ENCODE results near the gene YTHDF1. TPM values are rescaled to one million over a fixed set of nuclear protein-coding genes. Genes with fewer than 3 reads are reported as not detected.

YTHDF1 gene
- total RNA-seq, 2 donors from 2014 or later = 15.8 to 16.2 TPM

- WGBS, 2 donors = 65 to 66% methylated on average over 9 of the region's 9 CpGs
- ATAC-seq = no peak
These were observed 19.0 kb downstream of the YTHDF1 start for GRCh38 chr20:63196768-63197470.

GRCh38 chr20:63194797-63195173 lies 21.1 kb downstream of the YTHDF1 start:
- WGBS, 2 donors = 97 to 99% methylated on average over 4 of the region's 4 CpGs
- intact Hi-C loops (cut with DNase I) = no loop called here
- Histone ChIP-seq H3K27ac (no peak overlapping the region), H3K4me3 (no peak overlapping the region), H3K4me1 (peaks cover 23% of the 10 kb centered on the region), H3K9me3 (no peaks in the 10 kb centered on the region), H3K27me3 (no peaks in the 10 kb centered on the region), H3K36me3 (replicated peaks in 1 of 2; ENCODE audit: insufficient read depth in 1 of 2, low read depth in 2 of 2) (peaks cover 0 to 11% of the 10 kb centered on the region in 2 donors)
- TF ChIP-seq CTCF (IDR thresholded peaks at IDR 0.05) (no peak), POLR2A (IDR thresholded peaks at IDR 0.05) (no peak)
- DNase-seq (no peak), ATAC-seq (no peak)

More at GRCh38 chr20:63196768-63197470, 19.0 kb downstream of the YTHDF1 start:
- intact Hi-C loops (cut with DNase I) = no loop called here
- Histone ChIP-seq H3K4me1 (peaks cover 23% of the 10 kb centered on the region), H3K27me3 (no peaks in the 10 kb centered on the region), H3K9me3 (no peaks in the 10 kb centered on the region), H3K27ac (no peak overlapping the region), H3K36me3 (replicated peaks in 1 of 2; ENCODE audit: insufficient read depth in 1 of 2, low read depth in 2 of 2) (peaks cover 0 to 13% of the 10 kb centered on the region in 2 donors), H3K4me3 (no peak overlapping the region)
- DNase-seq = no peak
- TF ChIP-seq CTCF (IDR thresholded peaks at IDR 0.05) (no peak), POLR2A (IDR thresholded peaks at IDR 0.05) (no peak)

- H3K4me1 ChIP-seq = peaks cover 23% of the 10 kb centered on the region
- H3K4me3 ChIP-seq = no peak overlapping the region
- TF ChIP-seq POLR2A (IDR thresholded peaks at IDR 0.05) (no peak), CTCF (IDR thresholded peaks at IDR 0.05) (no peak)
- no peak overlapping the region for H3K27ac ChIP-seq
- DNase-seq = no peak
- intact Hi-C loops (cut with DNase I) = no loop called here
- no peaks in the 10 kb centered on the region for H3K9me3 ChIP-seq
- WGBS, 2 donors = 61 to 71% methylated on average over 13 to 14 of the region's 14 CpGs
- peaks cover 0 to 11% of the 10 kb centered on the region in 2 donors for H3K36me3 ChIP-seq (replicated peaks in 1 of 2; ENCODE audit: insufficient read depth in 1 of 2, low read depth in 2 of 2)
- H3K27me3 ChIP-seq = no peaks in the 10 kb centered on the region
- ATAC-seq = no peak
These were observed 21.7 kb downstream of the YTHDF1 start for GRCh38 chr20:63194007-63194796.

- Histone ChIP-seq H3K27ac (no peak overlapping the region), H3K27me3 (no peaks in the 10 kb centered on the region), H3K4me1 (peaks cover 9% of the 10 kb centered on the region), H3K36me3 (replicated peaks in 1 of 2; ENCODE audit: insufficient read depth in 1 of 2, low read depth in 2 of 2) (peaks cover 0 to 11% of the 10 kb centered on the region in 2 donors), H3K4me3 (no peak overlapping the region), H3K9me3 (no peaks in the 10 kb centered on the region)
- TF ChIP-seq CTCF (IDR thresholded peaks at IDR 0.05) (no peak), POLR2A (IDR thresholded peaks at IDR 0.05) (no peak)
- WGBS, 2 donors = 94% methylated on average over 16 to 21 of the region's 21 CpGs
- intact Hi-C loops (cut with DNase I) = no loop called here
- ATAC-seq (no peak), DNase-seq (no peak)
These were observed 23.2 kb downstream of the YTHDF1 start for GRCh38 chr20:63192721-63193120.
